ENCODE data around the gene LSG1. TPM values are rescaled to one million over a fixed set of nuclear protein-coding genes. Genes with fewer than 3 reads are reported as not detected.
A peak's percentile ranks its signal among the peaks of the same experiment; 100 is the strongest.
"Not testable (repeated sequence)": the region's sequence is repeated elsewhere in the genome, so short reads cannot be mapped to it uniquely, and the experiment has no call there.

LSG1 gene
- total and polyA plus RNA-seq, 2 donors (not counting 1 experiment from before 2014, with no cell fraction given), result 27.6 to 35.3 TPM

GRCh38 chr3:194606163-194606562, 65.8 kb downstream of the LSG1 start:
- Histone ChIP-seq H3K4me2 (ENCODE audit: extremely low read depth, insufficient read depth, low read length) (no peak overlapping the region), H3K36me3 (ENCODE audit: control insufficient read depth, insufficient read depth, low read length) (peaks cover 7% of the 10 kb centered on the region), H4K20me1 (ENCODE audit: control insufficient read depth, extremely low read depth, insufficient read depth, low read length) (no peaks in the 10 kb centered on the region), H3K27ac (ENCODE audit: insufficient read depth, low read length) (no peak overlapping the region), H2AFZ (ENCODE audit: low read length) (no peak overlapping the region), H3K4me1 (ENCODE audit: control insufficient read depth, extremely low read depth, insufficient read depth, low read length) (no peaks in the 10 kb centered on the region), H3K9me3 (ENCODE audit: control insufficient read depth, insufficient read depth, low read depth, low read length) (no peaks in the 10 kb centered on the region), H3K9ac (ENCODE audit: insufficient read depth, low read length) (no peak overlapping the region), H3K79me2 (ENCODE audit: control insufficient read depth, insufficient read depth, low read length) (no peaks in the 10 kb centered on the region), H3K4me3 (replicated peaks in 1 of 4; ENCODE audit: control extremely low read depth in 1 of 4, insufficient read depth in 1 of 4, low read depth in 3 of 4, low read length in 4 of 4) (no peak overlapping the region), H3K27me3 (ENCODE audit: control insufficient read depth, insufficient read depth, low read length) (no peaks in the 10 kb centered on the region)
- TF ChIP-seq CTCF (conservative IDR thresholded peaks at IDR 0.05 in 1 of 2, IDR thresholded peaks at IDR 0.05 in 1 of 2; ENCODE audit: low read depth in 1 of 2, low read length in 2 of 2), result no peak
- no peak for DNase-seq (ENCODE audit: low read depth in 2 of 2)

- not testable (repeated sequence) for DNase-seq (ENCODE audit: low read depth in 2 of 2); H3K9me3 ChIP-seq (ENCODE audit: control insufficient read depth, insufficient read depth, low read depth, low read length); H3K79me2 ChIP-seq (ENCODE audit: control insufficient read depth, insufficient read depth, low read length); H3K36me3 ChIP-seq (ENCODE audit: control insufficient read depth, insufficient read depth, low read length); H3K4me3 ChIP-seq (replicated peaks in 1 of 4; ENCODE audit: control extremely low read depth in 1 of 4, insufficient read depth in 1 of 4, low read depth in 3 of 4, low read length in 4 of 4); H4K20me1 ChIP-seq (ENCODE audit: control insufficient read depth, extremely low read depth, insufficient read depth, low read length); H3K4me1 ChIP-seq (ENCODE audit: control insufficient read depth, extremely low read depth, insufficient read depth, low read length); H3K9ac ChIP-seq (ENCODE audit: insufficient read depth, low read length); H3K4me2 ChIP-seq (ENCODE audit: extremely low read depth, insufficient read depth, low read length); H3K27ac ChIP-seq (ENCODE audit: insufficient read depth, low read length); H3K27me3 ChIP-seq (ENCODE audit: control insufficient read depth, insufficient read depth, low read length); H2AFZ ChIP-seq (ENCODE audit: low read length)
Observed at GRCh38 chr3:194605314-194605713, 66.7 kb downstream of the LSG1 start.

- no peak overlapping the region for H3K4me3 ChIP-seq (replicated peaks in 1 of 4; ENCODE audit: control extremely low read depth in 1 of 4, insufficient read depth in 1 of 4, low read depth in 3 of 4, low read length in 4 of 4)
- no peak overlapping the region for H2AFZ ChIP-seq (ENCODE audit: low read length)
- H3K4me1 ChIP-seq (ENCODE audit: control insufficient read depth, extremely low read depth, insufficient read depth, low read length), result no peaks in the 10 kb centered on the region
- H3K9ac ChIP-seq (ENCODE audit: insufficient read depth, low read length), result no peak overlapping the region
- no peaks in the 10 kb centered on the region for H3K9me3 ChIP-seq (ENCODE audit: control insufficient read depth, insufficient read depth, low read depth, low read length)
- no peaks in the 10 kb centered on the region for H3K27me3 ChIP-seq (ENCODE audit: control insufficient read depth, insufficient read depth, low read length)
- H3K36me3 ChIP-seq (ENCODE audit: control insufficient read depth, insufficient read depth, low read length), result peaks cover 6% of the 10 kb centered on the region
- peak; percentile 32 to 49 for TF ChIP-seq CTCF (conservative IDR thresholded peaks at IDR 0.05 in 1 of 2, IDR thresholded peaks at IDR 0.05 in 1 of 2; ENCODE audit: low read depth in 1 of 2, low read length in 2 of 2)
- TF ChIP-seq EZH2 (IDR thresholded peaks at IDR 0.05; ENCODE audit: low read length, missing control alignments), result no peak
- H3K4me2 ChIP-seq (ENCODE audit: extremely low read depth, insufficient read depth, low read length), result no peak overlapping the region
- H3K27ac ChIP-seq (ENCODE audit: insufficient read depth, low read length), result no peak overlapping the region
- H3K79me2 ChIP-seq (ENCODE audit: control insufficient read depth, insufficient read depth, low read length), result no peaks in the 10 kb centered on the region
- no peaks in the 10 kb centered on the region for H4K20me1 ChIP-seq (ENCODE audit: control insufficient read depth, extremely low read depth, insufficient read depth, low read length)
- no peak for DNase-seq (ENCODE audit: low read depth in 2 of 2)
Observed at GRCh38 chr3:194604837-194605236, 67.2 kb downstream of the LSG1 start.
